ENCODE results near the gene C12orf42. TPM values are rescaled to one million over a fixed set of nuclear protein-coding genes. Genes with fewer than 3 reads are reported as not detected.

C12orf42 gene
- total and polyA plus RNA-seq, 2 donors (not counting 1 experiment from before 2014, with no cell fraction given), result 25.6 to 138 TPM

- Histone ChIP-seq H3K27me3 (replicated peaks in 1 of 4; ENCODE audit: control extremely low read depth in 1 of 4, control insufficient read depth in 3 of 4, insufficient read depth in 4 of 4, low read length in 3 of 4) (no peaks in the 10 kb centered on the region), H3K4me2 (replicated peaks; ENCODE audit: low read depth, low read length, poor library complexity, severe bottlenecking) (no peak overlapping the region), H3K9me3 (ENCODE audit: control extremely low read depth in 1 of 3, control insufficient read depth in 2 of 3, insufficient read depth in 1 of 3, low read length in 2 of 3) (peaks cover 0 to 1% (median 0%) of the 10 kb centered on the region in 3 donors), H2AFZ (ENCODE audit: insufficient read depth, low read depth, low read length, poor library complexity, severe bottlenecking) (no peak overlapping the region), H4K20me1 (ENCODE audit: control insufficient read depth, insufficient read depth, low read length, poor library complexity, severe bottlenecking) (no peaks in the 10 kb centered on the region), H3K4me3 (ENCODE audit: control extremely low read depth in 1 of 5, extremely low read depth in 1 of 5, insufficient read depth in 1 of 5, low read depth in 2 of 5, low read length in 4 of 5) (no peak overlapping the region), H3K79me2 (ENCODE audit: control insufficient read depth, insufficient read depth, low read length) (peaks cover 12% of the 10 kb centered on the region), H3K36me3 (replicated peaks in 1 of 2; ENCODE audit: control extremely low read depth in 1 of 2, control insufficient read depth in 1 of 2, extremely low read depth in 1 of 2, insufficient read depth in 2 of 2, low read length in 1 of 2) (no peaks in the 10 kb centered on the region), H3K4me1 (ENCODE audit: control insufficient read depth in 2 of 2, insufficient read depth in 2 of 2, low read length in 2 of 2) (no peaks in the 10 kb centered on the region), H3K9ac (ENCODE audit: low read length) (no peak overlapping the region), H3K27ac (ENCODE audit: low read length in 2 of 2) (no peak overlapping the region)
- H3K9me3 Mint-ChIP-seq (ENCODE audit: insufficient read depth), result no peaks in the 10 kb centered on the region
- H3K4me1 Mint-ChIP-seq, result peaks cover 2% of the 10 kb centered on the region
- DNase-seq, result no peak
- no peak for ATAC-seq (ENCODE audit: low read depth)
- H3K27me3 Mint-ChIP-seq, result no peaks in the 10 kb centered on the region
- ChIA-PET CTCF (no interaction called here), POLR2A (no interaction called here)
- TF ChIP-seq CTCF (IDR thresholded peaks at IDR 0.05) (no peak), EZH2 (IDR thresholded peaks at IDR 0.05; ENCODE audit: borderline replicate concordance, insufficient read depth, low read depth, low read length, poor library complexity, severe bottlenecking) (no peak)
- intact Hi-C loops (cut with micrococcal nuclease), result no loop called here
- H3K4me3 Mint-ChIP-seq, result no peak overlapping the region
- no peak overlapping the region for H3K27ac Mint-ChIP-seq
- WGBS (ENCODE audit: insufficient coverage), result 96% methylated on average over 2 of the region's 3 CpGs
Measured at GRCh38 chr12:103386451-103386850, 109.3 kb downstream of the C12orf42 start.

- Histone ChIP-seq H4K20me1 (ENCODE audit: control insufficient read depth, insufficient read depth, low read length, poor library complexity, severe bottlenecking) (no peaks in the 10 kb centered on the region), H3K4me1 (ENCODE audit: control insufficient read depth in 2 of 2, insufficient read depth in 2 of 2, low read length in 2 of 2) (no peaks in the 10 kb centered on the region), H3K4me3 (ENCODE audit: control extremely low read depth in 1 of 5, extremely low read depth in 1 of 5, insufficient read depth in 1 of 5, low read depth in 2 of 5, low read length in 4 of 5) (no peak overlapping the region), H3K4me2 (replicated peaks; ENCODE audit: low read depth, low read length, poor library complexity, severe bottlenecking) (no peak overlapping the region), H3K9me3 (ENCODE audit: control extremely low read depth in 1 of 3, control insufficient read depth in 2 of 3, insufficient read depth in 1 of 3, low read length in 2 of 3) (no peaks in the 10 kb centered on the region), H3K27me3 (replicated peaks in 1 of 4; ENCODE audit: control extremely low read depth in 1 of 4, control insufficient read depth in 3 of 4, insufficient read depth in 4 of 4, low read length in 3 of 4) (no peaks in the 10 kb centered on the region), H3K9ac (ENCODE audit: low read length) (no peak overlapping the region), H3K79me2 (ENCODE audit: control insufficient read depth, insufficient read depth, low read length) (no peaks in the 10 kb centered on the region), H2AFZ (ENCODE audit: insufficient read depth, low read depth, low read length, poor library complexity, severe bottlenecking) (no peak overlapping the region), H3K27ac (ENCODE audit: low read length in 2 of 2) (no peak overlapping the region), H3K36me3 (replicated peaks in 1 of 2; ENCODE audit: control extremely low read depth in 1 of 2, control insufficient read depth in 1 of 2, extremely low read depth in 1 of 2, insufficient read depth in 2 of 2, low read length in 1 of 2) (no peaks in the 10 kb centered on the region)
- H3K9me3 Mint-ChIP-seq (ENCODE audit: insufficient read depth), result no peaks in the 10 kb centered on the region
- DNase-seq (no peak), ATAC-seq (ENCODE audit: low read depth) (no peak)
- H3K4me1 Mint-ChIP-seq, result peaks cover 2% of the 10 kb centered on the region
- ChIA-PET POLR2A (no interaction called here), CTCF (no interaction called here)
- H3K4me3 Mint-ChIP-seq, result no peak overlapping the region
- TF ChIP-seq CTCF (IDR thresholded peaks at IDR 0.05) (no peak), EZH2 (IDR thresholded peaks at IDR 0.05; ENCODE audit: borderline replicate concordance, insufficient read depth, low read depth, low read length, poor library complexity, severe bottlenecking) (no peak)
- no peaks in the 10 kb centered on the region for H3K27me3 Mint-ChIP-seq
- no peak overlapping the region for H3K27ac Mint-ChIP-seq
- 60% methylated on average over 1 of the region's 1 CpG for whole genome bisulfite sequencing (ENCODE audit: insufficient coverage)
- intact Hi-C loops (cut with micrococcal nuclease), result no loop called here
Measured at GRCh38 chr12:103382736-103383346, 112.9 kb downstream of the C12orf42 start.
